ENCODE measurements around the gene FGD5. TPM values are rescaled to one million over a fixed set of nuclear protein-coding genes. Genes with fewer than 3 reads are reported as not detected.
A peak's percentile ranks its signal among the peaks of the same experiment; 100 is the strongest.

FGD5 gene
- total and polyA plus RNA-seq, 2 donors from 2014 or later = 18.7 to 40.1 TPM

DNA sequence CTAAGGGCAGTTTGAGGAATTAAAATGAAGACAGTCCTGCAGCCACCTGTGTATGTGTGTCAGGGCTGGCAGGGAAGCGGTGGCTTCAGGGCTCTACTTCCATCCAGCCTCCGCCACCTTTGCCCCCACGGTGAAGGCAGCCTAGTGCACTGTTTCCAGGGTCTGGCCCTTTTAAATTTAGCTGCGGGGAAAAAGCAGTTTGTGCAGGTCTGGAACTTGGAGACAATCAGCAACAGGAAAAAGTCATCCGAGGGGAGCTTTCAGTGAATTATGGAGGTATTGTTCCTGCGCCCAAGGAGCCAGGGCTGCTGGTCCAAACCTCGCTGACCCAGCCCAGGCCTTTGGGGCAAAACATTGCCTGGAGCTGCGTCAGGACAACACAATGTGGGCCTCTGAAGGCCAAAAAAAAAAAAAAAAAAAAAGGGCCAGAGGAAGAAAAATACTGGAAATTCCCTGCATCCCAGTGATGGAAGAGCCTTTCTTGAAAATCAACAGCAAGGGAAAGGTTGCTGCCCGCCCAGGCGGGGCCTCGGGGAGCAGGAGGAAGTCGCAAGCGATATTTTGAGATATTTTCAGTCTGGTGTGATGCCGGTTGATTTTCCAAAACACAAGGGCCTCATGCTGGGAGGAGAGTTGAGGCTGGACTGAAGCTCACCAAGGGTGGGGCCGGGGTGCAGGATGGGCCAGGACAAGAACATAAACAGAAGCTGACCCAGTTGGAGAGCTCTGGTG is 25.5 kb upstream of the FGD5 start:
- H3K4me1 ChIP-seq (ENCODE audit: control insufficient read depth in 2 of 3, insufficient read depth in 2 of 3, low read depth in 1 of 3, low read length in 3 of 3) = peaks cover 0 to 17% (median 9%) of the 10 kb centered on the region in 3 donors
- H3K36me3 ChIP-seq (ENCODE audit: control insufficient read depth in 2 of 3, insufficient read depth in 3 of 3, low read length in 3 of 3) = no peaks in the 10 kb centered on the region
- no peak overlapping the region for H3K4me3 ChIP-seq (ENCODE audit: low read length in 3 of 3)
- no peak for FAIRE-seq
- intact Hi-C loops (cut with DNase I) = loop anchor here (10.0 kb wide), 1 partner anchor 122 kb away; no protein-coding TSS in a partner anchor
- no peak overlapping the region for H3K9ac ChIP-seq (ENCODE audit: low read length in 3 of 3)
- no peaks in the 10 kb centered on the region for H3K27me3 ChIP-seq (ENCODE audit: control insufficient read depth, insufficient read depth, low read length)
- no peaks in the 10 kb centered on the region for H3K9me3 ChIP-seq (ENCODE audit: control insufficient read depth in 2 of 3, insufficient read depth in 1 of 3, low read length in 3 of 3)
- TF ChIP-seq, protein P1, sequence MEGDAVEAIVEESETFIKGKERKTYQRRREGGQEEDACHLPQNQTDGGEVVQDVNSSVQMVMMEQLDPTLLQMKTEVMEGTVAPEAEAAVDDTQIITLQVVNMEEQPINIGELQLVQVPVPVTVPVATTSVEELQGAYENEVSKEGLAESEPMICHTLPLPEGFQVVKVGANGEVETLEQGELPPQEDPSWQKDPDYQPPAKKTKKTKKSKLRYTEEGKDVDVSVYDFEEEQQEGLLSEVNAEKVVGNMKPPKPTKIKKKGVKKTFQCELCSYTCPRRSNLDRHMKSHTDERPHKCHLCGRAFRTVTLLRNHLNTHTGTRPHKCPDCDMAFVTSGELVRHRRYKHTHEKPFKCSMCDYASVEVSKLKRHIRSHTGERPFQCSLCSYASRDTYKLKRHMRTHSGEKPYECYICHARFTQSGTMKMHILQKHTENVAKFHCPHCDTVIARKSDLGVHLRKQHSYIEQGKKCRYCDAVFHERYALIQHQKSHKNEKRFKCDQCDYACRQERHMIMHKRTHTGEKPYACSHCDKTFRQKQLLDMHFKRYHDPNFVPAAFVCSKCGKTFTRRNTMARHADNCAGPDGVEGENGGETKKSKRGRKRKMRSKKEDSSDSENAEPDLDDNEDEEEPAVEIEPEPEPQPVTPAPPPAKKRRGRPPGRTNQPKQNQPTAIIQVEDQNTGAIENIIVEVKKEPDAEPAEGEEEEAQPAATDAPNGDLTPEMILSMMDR (IDR thresholded peaks at IDR 0.05; ENCODE audit: borderline replicate concordance, extremely low read depth, insufficient read depth) = no peak
- peak in 2 of 5 donors; percentile 30 to 42 for DNase-seq
- H3K27ac ChIP-seq (ENCODE audit: low read depth in 2 of 2, low read length in 2 of 2) = peak overlapping the region in 1 of 2 donors; percentile 61

DNA sequence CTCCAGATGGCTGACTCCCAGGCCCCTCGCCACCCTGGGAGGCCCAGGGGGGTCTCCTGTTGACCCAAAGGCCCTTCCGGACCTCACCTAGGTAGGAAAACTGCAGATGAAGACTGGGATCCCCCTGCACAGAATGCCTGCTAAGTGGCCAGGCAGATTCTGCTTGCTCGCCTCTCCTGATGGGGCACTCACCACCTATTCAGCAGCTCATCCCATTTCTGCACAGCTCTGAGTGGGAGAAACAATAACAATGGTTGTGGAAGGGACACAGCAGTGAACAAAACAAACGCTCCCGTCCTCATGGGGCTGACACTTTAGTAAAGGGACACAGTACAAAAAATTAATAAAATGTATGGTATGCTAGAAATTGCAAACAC is 24.9 kb upstream of the FGD5 start:
- peaks cover 0 to 17% (median 9%) of the 10 kb centered on the region in 3 donors for H3K4me1 ChIP-seq (ENCODE audit: control insufficient read depth in 2 of 3, insufficient read depth in 2 of 3, low read depth in 1 of 3, low read length in 3 of 3)
- H3K9ac ChIP-seq (ENCODE audit: low read length in 3 of 3) = no peak overlapping the region
- intact Hi-C loops (cut with DNase I) = loop anchor here (10.0 kb wide), 1 partner anchor 121 kb away; no protein-coding TSS in a partner anchor
- DNase-seq (no peak), FAIRE-seq (no peak)
- no peaks in the 10 kb centered on the region for H3K9me3 ChIP-seq (ENCODE audit: control insufficient read depth in 2 of 3, insufficient read depth in 1 of 3, low read length in 3 of 3)
- H3K36me3 ChIP-seq (ENCODE audit: control insufficient read depth in 2 of 3, insufficient read depth in 3 of 3, low read length in 3 of 3) = no peaks in the 10 kb centered on the region
- TF ChIP-seq, protein P1 (IDR thresholded peaks at IDR 0.05; ENCODE audit: borderline replicate concordance, extremely low read depth, insufficient read depth) = no peak
- H3K4me3 ChIP-seq (ENCODE audit: low read length in 3 of 3) = no peak overlapping the region
- H3K27me3 ChIP-seq (ENCODE audit: control insufficient read depth, insufficient read depth, low read length) = no peaks in the 10 kb centered on the region
- peak overlapping the region in 1 of 2 donors; percentile 61 for H3K27ac ChIP-seq (ENCODE audit: low read depth in 2 of 2, low read length in 2 of 2)

DNA sequence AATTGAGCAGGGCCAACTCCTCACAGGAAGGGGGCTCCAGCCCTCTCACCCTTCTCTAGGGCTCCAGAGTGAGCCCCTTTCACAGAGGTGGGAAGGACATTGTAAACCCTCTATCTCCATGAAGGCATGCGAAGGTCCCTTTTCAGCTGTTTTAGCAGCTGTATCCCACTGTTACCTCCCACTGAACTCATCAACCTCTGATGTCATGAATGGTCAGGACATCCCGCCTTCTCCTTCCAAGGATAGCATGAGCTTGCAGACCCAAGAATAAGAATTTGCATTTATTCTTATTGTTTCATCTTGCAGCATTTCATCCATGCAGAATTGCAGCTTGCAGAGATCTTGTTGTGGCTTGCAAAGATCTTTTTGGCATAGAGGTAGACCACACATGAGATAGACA is 24.3 kb upstream of the FGD5 start:
- peaks cover 0 to 17% (median 9%) of the 10 kb centered on the region in 3 donors for H3K4me1 ChIP-seq (ENCODE audit: control insufficient read depth in 2 of 3, insufficient read depth in 2 of 3, low read depth in 1 of 3, low read length in 3 of 3)
- TF ChIP-seq, protein P1 (IDR thresholded peaks at IDR 0.05; ENCODE audit: borderline replicate concordance, extremely low read depth, insufficient read depth) = no peak
- H3K9ac ChIP-seq (ENCODE audit: low read length in 3 of 3) = no peak overlapping the region
- FAIRE-seq (no peak), DNase-seq (peak in 1 of 5 donors; percentile 18)
- no peak overlapping the region for H3K4me3 ChIP-seq (ENCODE audit: low read length in 3 of 3)
- H3K27ac ChIP-seq (ENCODE audit: low read depth in 2 of 2, low read length in 2 of 2) = no peak overlapping the region
- H3K36me3 ChIP-seq (ENCODE audit: control insufficient read depth in 2 of 3, insufficient read depth in 3 of 3, low read length in 3 of 3) = no peaks in the 10 kb centered on the region
- no peaks in the 10 kb centered on the region for H3K9me3 ChIP-seq (ENCODE audit: control insufficient read depth in 2 of 3, insufficient read depth in 1 of 3, low read length in 3 of 3)
- no peaks in the 10 kb centered on the region for H3K27me3 ChIP-seq (ENCODE audit: control insufficient read depth, insufficient read depth, low read length)
- intact Hi-C loops (cut with DNase I) = loop anchor here (10.0 kb wide), 1 partner anchor 120 kb away; no protein-coding TSS in a partner anchor

Measured in kidney (tissue), 14 donors.